GM12878 (cell line): ENCODE results near the gene GGPS1. TPM values are rescaled to one million over a fixed set of nuclear protein-coding genes. Genes with fewer than 3 reads are reported as not detected.

ENCODE experiments used
- ATAC-seq: fragments of 200-7000 bp; cut with Tn5 transposase; 3 replicates; pipeline ENCODE4 v1.9.1; 2020; ENCODE audit warnings: mild to moderate bottlenecking, moderate library complexity
- BruUV-seq: library from RNA; stranded (reverse); fragments of 400-500 nt; replicated peaks from 2 replicates; lab custom pipeline; 2021; lab: Mats Ljungman, UMichigan
- CTCF ChIA-PET: fragments of 300-600 bp; sonication (Branson Sonifier 250); formaldehyde crosslinking; extraction: SDS; loops from one replicate; lab custom pipeline; 2021; ENCODE audit warnings: inconsistent platforms; lab: Yijun Ruan, JAX
- POLR2A ChIA-PET: fragments of 350-600 bp; formaldehyde crosslinking; extraction: SDS; loops from one replicate; lab custom pipeline; 2021; ENCODE audit warnings: inconsistent platforms; lab: Charles Lee
- RAD21 ChIA-PET: fragments of 300-600 bp; sonication (Branson Sonifier 250); formaldehyde crosslinking; loops from one replicate; lab custom pipeline; 2023; ENCODE audit warnings: antibody characterized with exemption; ENCODE audit not compliant: unreplicated experiment; lab: Charles Lee
- SMC1A ChIA-PET: fragments of 300-600 bp; sonication (Branson Sonifier 250); formaldehyde crosslinking; loops from one replicate; lab custom pipeline; 2023; ENCODE audit not compliant: unreplicated experiment, uncharacterized antibody; lab: Charles Lee
- DNase-seq: peaks from one replicate; pipeline ENCODE4 v3.0.0-alpha.2; 2011; ENCODE audit warnings: low read depth, low spot score
- FAIRE-seq: peaks from 3 replicates; lab custom pipeline; 2011; peaks lifted over from hg19 to GRCh38; lab: Jason Lieb, UNC
- H2AFZ ChIP-seq: 2 replicates; pipeline ENCODE4 v1.6.0; 2011; ENCODE audit warnings: low read depth, low read length, control low read depth; ENCODE audit not compliant: control insufficient read depth
- H3K27ac ChIP-seq: 2 replicates; pipeline ENCODE4 v1.5.1; 2011; ENCODE audit warnings: control low read depth; ENCODE audit not compliant: control insufficient read depth, insufficient read depth
- H3K27me3 ChIP-seq, 2 experiments: replicated peaks in 1 of 2; 2 replicates each; pipeline versions ENCODE4 v1.6.0 to v1.6.1; 2011; ENCODE audit warnings: low read length in 1 of 2; ENCODE audit not compliant: control insufficient read depth in 2 of 2, insufficient read depth in 2 of 2
- H3K36me3 ChIP-seq, 2 experiments: 2 replicates each; pipeline ENCODE4 v1.5.1; 2011; ENCODE audit warnings: low read length in 1 of 2; ENCODE audit not compliant: control insufficient read depth in 2 of 2, insufficient read depth in 2 of 2
- H3K4me1 ChIP-seq: 2 replicates; pipeline ENCODE4 v1.6.1; 2011; ENCODE audit warnings: mild to moderate bottlenecking, low read length, moderate library complexity, mixed read lengths; ENCODE audit not compliant: control insufficient read depth, insufficient read depth
- H3K4me2 ChIP-seq: 2 replicates; pipeline ENCODE4 v1.6.0; 2011; ENCODE audit warnings: control low read depth; ENCODE audit not compliant: control insufficient read depth, insufficient read depth
- H3K4me3 ChIP-seq: fragments of 200-600 bp; sonication (generic); 2 replicates; pipeline ENCODE4 v1.5.1; 2016
- H3K79me2 ChIP-seq: 2 replicates; pipeline ENCODE4 v1.6.0; 2011; ENCODE audit warnings: low read length; ENCODE audit not compliant: control insufficient read depth, insufficient read depth
- H3K9ac ChIP-seq: 2 replicates; pipeline ENCODE4 v1.8.0; 2011; ENCODE audit warnings: low read length, control low read depth, mixed read lengths; ENCODE audit not compliant: control insufficient read depth, insufficient read depth
- H3K9me3 ChIP-seq: replicated peaks from 3 replicates; pipeline ENCODE4 v1.5.1; 2011; ENCODE audit warnings: mild to moderate bottlenecking, low read length; ENCODE audit not compliant: control insufficient read depth, insufficient read depth
- H4K20me1 ChIP-seq: 2 replicates; pipeline ENCODE4 v1.6.0; 2011; ENCODE audit not compliant: control insufficient read depth, insufficient read depth
- ATF7 ChIP-seq: fragments of 450-650 bp; IDR thresholded peaks from 2 replicates; pipeline ENCODE4 v1.6.1; 2016; ENCODE audit warnings: low read depth, mild to moderate bottlenecking
- BACH1 ChIP-seq: fragments of 450-650 bp; IDR thresholded peaks from 2 replicates; pipeline ENCODE4 v1.6.1; 2017; ENCODE audit warnings: mild to moderate bottlenecking, borderline replicate concordance
- BMI1 ChIP-seq: fragments of 450-650 bp; IDR thresholded peaks from 2 replicates; pipeline ENCODE4 v1.6.1; 2016; ENCODE audit warnings: mild to moderate bottlenecking, moderate library complexity, borderline replicate concordance
- IKZF2 ChIP-seq, 2 experiments: fragments of 450-650 bp; IDR thresholded peaks; 2 replicates each; pipeline ENCODE4 v1.6.1; 2017; ENCODE audit warnings: mild to moderate bottlenecking in 2 of 2, moderate library complexity in 2 of 2
- KDM1A ChIP-seq: fragments of 200-600 bp; sonication (generic); IDR thresholded peaks from 2 replicates; pipeline ENCODE4 v1.6.1; 2016; ENCODE audit warnings: borderline replicate concordance
- NBN ChIP-seq: fragments of 450-650 bp; IDR thresholded peaks from 2 replicates; pipeline ENCODE4 v1.6.1; 2016
- NFYA ChIP-seq: IDR thresholded peaks from 2 replicates; pipeline ENCODE4 v1.6.1; 2011; ENCODE audit warnings: low read depth, mild to moderate bottlenecking, low read length, improper control_type of control experiment, borderline replicate concordance
- NFYB ChIP-seq: IDR thresholded peaks from 2 replicates; pipeline ENCODE4 v1.6.1; 2011; ENCODE audit warnings: low read depth, mild to moderate bottlenecking, low read length, improper control_type of control experiment, moderate library complexity; ENCODE audit not compliant: insufficient read depth
- REST ChIP-seq: IDR thresholded peaks from 2 replicates; pipeline ENCODE4 v1.6.1; 2012; ENCODE audit warnings: mild to moderate bottlenecking, low read depth, low read length
- SMAD1 ChIP-seq: fragments of 450-650 bp; IDR thresholded peaks from 2 replicates; pipeline ENCODE4 v1.6.1; 2018; ENCODE audit warnings: mild to moderate bottlenecking, low read depth; ENCODE audit not compliant: partially characterized antibody
- SMARCA5 ChIP-seq: fragments of 450-650 bp; IDR thresholded peaks from 2 replicates; pipeline ENCODE4 v1.6.1; 2017; ENCODE audit warnings: mild to moderate bottlenecking
- SP1 ChIP-seq: IDR thresholded peaks from one replicate; pipeline ENCODE4 v1.6.1; 2011; ENCODE audit warnings: low read depth, low read length
- ZBED1 ChIP-seq: IDR thresholded peaks from 2 replicates; pipeline ENCODE4 v1.6.1; 2016; ENCODE audit warnings: borderline replicate concordance
- ZBTB40 ChIP-seq: fragments of 450-650 bp; IDR thresholded peaks from 2 replicates; pipeline ENCODE4 v1.6.1; 2016; ENCODE audit warnings: mild to moderate bottlenecking, moderate library complexity, borderline replicate concordance
- ZNF217 ChIP-seq: fragments of 450-650 bp; IDR thresholded peaks from 2 replicates; pipeline ENCODE4 v1.6.1; 2017; ENCODE audit warnings: antibody characterized with exemption, mild to moderate bottlenecking
- WGBS: methylation state at CpG from one replicate; pipeline ENCODE4 v1.1.6; 2016; ENCODE audit warnings: low lambda C conversion rate; ENCODE audit not compliant: insufficient replicate concordance, insufficient coverage; ENCODE audit errors: missing lambda C conversion rate; 5-methylcytosine and 5-hydroxymethylcytosine counted together
- in situ Hi-C: fragments of 300-500 bp; cut with MboI; formaldehyde crosslinking; loops from 9 replicates; pipeline ENCODE4 v1.14.3; 2018; ENCODE audit warnings: mixed read lengths
- intact Hi-C: fragments of 100-400 bp; cut with micrococcal nuclease; formaldehyde crosslinking; loops from one replicate; pipeline ENCODE4 v1.14.2; 2022; ENCODE audit not compliant: unreplicated experiment
- polyA plus RNA-seq, 11 experiments: library from polyadenylated mRNA; depleted of rRNA in 4 of 11; unstranded in 6 of 11; stranded (reverse) in 5 of 11; fragments of >200 nt; fragmentation: Nextera tagmentation in 4 of 11; fragmentation: Illumina TruSeq in 1 of 11; extraction: Ambion mirVana in 4 of 11; extraction: Trizol in 1 of 11; gene quantifications; 1 replicate in 1 of 11; 2 replicates in 10 of 11; pipeline versions ENCODE4 v1.2.1 to v1.2.3, GENCODE V29; 2011 to 2016; ENCODE audit warnings: inconsistent platforms in 2 of 11, missing spikeins in 2 of 11, low read depth in 1 of 11
- total RNA-seq, 4 experiments: library from RNA; depleted of rRNA in 3 of 4; stranded (reverse); fragments of >200 nt in 3 of 4; fragmentation: Illumina TruSeq in 1 of 4; extraction: Trizol in 1 of 4; gene quantifications; 2 replicates each; pipeline versions ENCODE4 v1.2.1 to v1.2.3, GENCODE V29; 2013 to 2021
- TF ChIP-seq, protein P1 (sequence below): fragments of 450-650 bp; IDR thresholded peaks from 2 replicates; pipeline ENCODE4 v1.6.1; 2014; ENCODE audit warnings: mild to moderate bottlenecking

GGPS1 gene
- total and polyA plus RNA-seq, 10 of the 15 experiments (the other 5 are each of a cell fraction or from before 2014, with no cell fraction given), result 15.1 to 36.0 (median 25.3) TPM

- BruUV-seq, result no TSS peak
- no peak overlapping the region for H3K4me3 ChIP-seq
- H3K27me3 ChIP-seq, result no peaks in the 10 kb centered on the region
- H3K27ac ChIP-seq, result no peak overlapping the region
- FAIRE-seq (peak; percentile 56), ATAC-seq (peak; percentile 85), DNase-seq (no peak)
- H3K36me3 ChIP-seq, result peaks cover 0 to 3% of the 10 kb centered on the region in 2 experiments; a peak in 2 of 4 replicates
- 21% methylated on average over 3 of the region's 3 CpGs for WGBS
- H3K79me2 ChIP-seq, result peaks cover 69% of the 10 kb centered on the region
- peaks cover 4% of the 10 kb centered on the region; the same call in 1 of the 2 replicates for H3K4me1 ChIP-seq
- POLR2A ChIA-PET, result no interaction called here
- CTCF ChIA-PET, result no interaction called here
- no peak overlapping the region for H2AFZ ChIP-seq
- intact Hi-C loops (no loop called here), in situ Hi-C loops (no loop called here)
- RAD21 ChIA-PET, result no interaction called here
- SMC1A ChIA-PET, result interaction anchor here (0.7 kb wide), 1 partner anchor 33 kb away, joined by 3 read pairs; no protein-coding TSS in a partner anchor
- H3K9me3 ChIP-seq, result peaks cover 5% of the 10 kb centered on the region; the same call in 2 of the 3 replicates
- H4K20me1 ChIP-seq, result no peaks in the 10 kb centered on the region; the same call in 1 of the 2 replicates
- H3K4me2 ChIP-seq, result no peak overlapping the region
- no peak overlapping the region for H3K9ac ChIP-seq
- TF ChIP-seq NFYA, result no peak
- TF ChIP-seq, protein P1, sequence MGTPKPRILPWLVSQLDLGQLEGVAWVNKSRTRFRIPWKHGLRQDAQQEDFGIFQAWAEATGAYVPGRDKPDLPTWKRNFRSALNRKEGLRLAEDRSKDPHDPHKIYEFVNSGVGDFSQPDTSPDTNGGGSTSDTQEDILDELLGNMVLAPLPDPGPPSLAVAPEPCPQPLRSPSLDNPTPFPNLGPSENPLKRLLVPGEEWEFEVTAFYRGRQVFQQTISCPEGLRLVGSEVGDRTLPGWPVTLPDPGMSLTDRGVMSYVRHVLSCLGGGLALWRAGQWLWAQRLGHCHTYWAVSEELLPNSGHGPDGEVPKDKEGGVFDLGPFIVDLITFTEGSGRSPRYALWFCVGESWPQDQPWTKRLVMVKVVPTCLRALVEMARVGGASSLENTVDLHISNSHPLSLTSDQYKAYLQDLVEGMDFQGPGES, result no peak
- peak; percentile 47; the same call in 1 of the 2 replicates for TF ChIP-seq ATF7
- 0 out of 2 replicates have a peak, but pooled peaks have one; percentile 19 for TF ChIP-seq NFYB
- no peak for TF ChIP-seq ZNF217
- no peak for TF ChIP-seq SMARCA5
- no peak for TF ChIP-seq BMI1
- no peak for TF ChIP-seq REST
- TF ChIP-seq BACH1, result no peak
- no peak for TF ChIP-seq SMAD1
- no peak for TF ChIP-seq SP1
- 0 out of 4 replicates have a peak, but pooled peaks of 1 of the 2 experiments have one; percentile 26 for TF ChIP-seq IKZF2 (IDR thresholded peaks at IDR 0.05)
- TF ChIP-seq NBN, result no peak
- TF ChIP-seq ZBTB40, result peak; percentile 32; the same call in 1 of the 2 replicates
- TF ChIP-seq ZBED1, result no peak
- no peak for TF ChIP-seq KDM1A
These were observed 30.8 kb upstream of the GGPS1 start for GRCh38 chr1:235297579-235297978.
